ENCODE measurements around the gene CCDC87. TPM values are rescaled to one million over a fixed set of nuclear protein-coding genes. Genes with fewer than 3 reads are reported as not detected.
"Not testable (repeated sequence)": the region's sequence is repeated elsewhere in the genome, so short reads cannot be mapped to it uniquely, and the experiment has no call there.

CCDC87 gene
- total and polyA plus RNA-seq, 2 of the 8 experiments (the other 6 are each of a cell fraction or from before 2014, with no cell fraction given) = 0.32 to 0.99 TPM

DNA sequence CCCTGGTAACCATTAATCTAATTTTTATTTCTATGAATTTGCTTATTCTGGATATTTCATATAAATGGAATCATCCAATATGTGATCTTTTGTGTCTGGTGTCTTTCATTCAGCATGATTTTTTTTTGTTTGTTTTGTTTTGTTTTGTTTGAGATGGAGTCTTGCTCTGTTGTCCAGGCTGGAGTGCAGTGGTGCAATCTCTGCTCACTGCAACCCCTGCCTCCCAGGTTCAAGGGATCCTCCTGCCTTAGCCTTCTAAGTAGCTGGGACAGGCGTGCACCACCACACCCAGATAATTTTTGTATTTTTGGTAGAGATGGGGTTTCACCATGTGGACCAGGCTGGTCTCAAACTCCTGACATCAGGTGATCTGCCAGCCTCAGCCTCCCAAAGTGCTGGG lies 7.4 kb downstream of the CCDC87 start:
- H3K4me2 ChIP-seq (ENCODE audit: insufficient read depth in 1 of 2, low read depth in 2 of 2, low read length in 2 of 2); H3K27ac ChIP-seq (ENCODE audit: low read depth, low read length); H4K91ac ChIP-seq (replicated peaks; ENCODE audit: insufficient read length, low read length); H3K23ac ChIP-seq (ENCODE audit: insufficient read length); H2BK20ac ChIP-seq (ENCODE audit: low read length); DNase-seq (ENCODE audit: low read depth in 1 of 2, low spot score in 2 of 2); H3K79me1 ChIP-seq (ENCODE audit: low read depth, low read length); H4K5ac ChIP-seq (ENCODE audit: insufficient read length, low read depth, low read length); H2BK120ac ChIP-seq (replicated peaks; ENCODE audit: low read depth, low read length); H3K4ac ChIP-seq (replicated peaks; ENCODE audit: insufficient read length, low read depth, low read length); H3K23me2 ChIP-seq (ENCODE audit: low read depth, low read length); H2AFZ ChIP-seq (ENCODE audit: low read length); H4K8ac ChIP-seq (ENCODE audit: extremely low read depth, insufficient read depth, low read length); H3K4me1 ChIP-seq (replicated peaks in 1 of 4; ENCODE audit: control insufficient read depth in 3 of 4, insufficient read depth in 4 of 4, low read length in 3 of 4); FAIRE-seq; H3K4me3 ChIP-seq (ENCODE audit: extremely low read depth in 1 of 4, insufficient read depth in 2 of 4, low read depth in 3 of 4, low read length in 4 of 4); H3K79me2 ChIP-seq (ENCODE audit: control insufficient read depth in 1 of 2, insufficient read depth in 2 of 2, low read length in 2 of 2); H3K27me3 ChIP-seq (replicated peaks in 1 of 4; ENCODE audit: control insufficient read depth in 3 of 4, extremely low read depth in 1 of 4, insufficient read depth in 3 of 4, low read length in 3 of 4); H3K56ac ChIP-seq (replicated peaks; ENCODE audit: insufficient read length, low read depth, low read length); H2BK15ac ChIP-seq (ENCODE audit: low read length); H3K14ac ChIP-seq (ENCODE audit: insufficient read length); H3K18ac ChIP-seq (ENCODE audit: extremely low read depth, low read length); H2AK5ac ChIP-seq (ENCODE audit: low read depth, low read length); H3K9ac ChIP-seq (replicated peaks in 1 of 4; ENCODE audit: extremely low read depth in 1 of 4, low read depth in 3 of 4, low read length in 3 of 4); H2BK5ac ChIP-seq (ENCODE audit: low read depth, low read length); H2BK12ac ChIP-seq (ENCODE audit: low read depth, low read length); H3K36me3 ChIP-seq (ENCODE audit: control insufficient read depth in 2 of 4, insufficient read depth in 4 of 4, low read length in 3 of 4); H4K20me1 ChIP-seq (replicated peaks in 1 of 2; ENCODE audit: control insufficient read depth in 1 of 2, insufficient read depth in 2 of 2, low read length in 2 of 2): not testable (repeated sequence)
- peaks cover 5 to 10% of the 10 kb centered on the region in 2 experiments; a peak in 2 of 4 replicates for H3K9me3 ChIP-seq (ENCODE audit: insufficient read depth in 2 of 2, low read depth in 1 of 2, low read length in 1 of 2)
- 94% methylated on average over 1 of the region's 1 CpG; no CpG with 5 or more reads in 1 of the 2 experiments for WGBS, 2 experiments (ENCODE audit: extremely low coverage in 1 of 2, insufficient coverage in 1 of 2, insufficient read length in 1 of 2, insufficient replicate concordance in 2 of 2, low coverage in 1 of 2, low lambda C conversion rate in 2 of 2, missing lambda C conversion rate in 1 of 2)
- CTCF ChIA-PET (ENCODE audit: partially characterized antibody) = interaction anchor here (1.2 kb wide), 1 partner anchor 38 kb away, joined by 5 read pairs; no protein-coding TSS in a partner anchor
- POLR2A ChIA-PET (ENCODE audit: partially characterized antibody) = interaction anchor here (6.8 kb wide), 1 partner anchor 17 kb away, joined by 51 read pairs; the partner anchor contains the start of gene CTSF
